Mammary epithelial cell (primary cell): Measurements from ENCODE around the gene C7.

Experiments
- CTCF ChIP-seq, 2 donors: IDR thresholded peaks in 1 of 2; conservative IDR thresholded peaks in 1 of 2; 2 replicates each; pipeline ENCODE4 v1.5.1; 2011 to 2012; ENCODE audit warnings: inconsistent platforms in 2 of 2, low read length in 2 of 2, mild to moderate bottlenecking in 2 of 2, control low read depth in 1 of 2, low read depth in 1 of 2; ENCODE audit not compliant: insufficient read depth in 1 of 2; ENCODE audit errors: extremely low read depth in 1 of 2
- EZH2 ChIP-seq: IDR thresholded peaks from 2 replicates; pipeline ENCODE4 v1.6.1; 2012; ENCODE audit warnings: low read length, inconsistent platforms, borderline replicate concordance

GRCh38 chr5:41003670-41004376 lies 94.5 kb downstream of the C7 start:
- TF ChIP-seq EZH2, result no peak
- no peak for TF ChIP-seq CTCF (conservative IDR thresholded peaks at IDR 0.05 in 1 of 2, IDR thresholded peaks at IDR 0.05 in 1 of 2; ENCODE audit: extremely low read depth in 1 of 2, insufficient read depth in 1 of 2, low read depth in 1 of 2, low read length in 2 of 2)
